ENCODE data around the gene ZFP42.

Gene ZFP42

DNA sequence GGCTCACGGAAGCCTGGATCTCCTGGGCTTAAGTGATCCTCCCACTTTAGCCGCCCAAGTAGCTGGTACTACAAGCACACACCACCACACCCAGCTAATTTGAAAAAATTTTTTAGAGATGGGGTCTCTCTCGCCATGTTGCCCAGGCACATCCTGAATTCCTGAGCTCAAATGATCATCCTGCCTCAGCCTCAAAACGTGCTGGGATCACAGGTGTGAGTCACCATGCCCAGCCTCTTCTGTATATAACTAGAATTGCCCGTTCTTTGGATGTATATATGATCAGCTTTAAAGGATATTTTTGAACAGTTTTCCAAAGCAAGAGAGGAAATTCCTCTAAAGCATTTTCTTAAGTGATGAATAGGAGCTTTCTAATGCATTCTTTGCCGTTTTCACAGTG is 22.7 kb downstream of the ZFP42 start:
- TF ChIP-seq, protein P1, sequence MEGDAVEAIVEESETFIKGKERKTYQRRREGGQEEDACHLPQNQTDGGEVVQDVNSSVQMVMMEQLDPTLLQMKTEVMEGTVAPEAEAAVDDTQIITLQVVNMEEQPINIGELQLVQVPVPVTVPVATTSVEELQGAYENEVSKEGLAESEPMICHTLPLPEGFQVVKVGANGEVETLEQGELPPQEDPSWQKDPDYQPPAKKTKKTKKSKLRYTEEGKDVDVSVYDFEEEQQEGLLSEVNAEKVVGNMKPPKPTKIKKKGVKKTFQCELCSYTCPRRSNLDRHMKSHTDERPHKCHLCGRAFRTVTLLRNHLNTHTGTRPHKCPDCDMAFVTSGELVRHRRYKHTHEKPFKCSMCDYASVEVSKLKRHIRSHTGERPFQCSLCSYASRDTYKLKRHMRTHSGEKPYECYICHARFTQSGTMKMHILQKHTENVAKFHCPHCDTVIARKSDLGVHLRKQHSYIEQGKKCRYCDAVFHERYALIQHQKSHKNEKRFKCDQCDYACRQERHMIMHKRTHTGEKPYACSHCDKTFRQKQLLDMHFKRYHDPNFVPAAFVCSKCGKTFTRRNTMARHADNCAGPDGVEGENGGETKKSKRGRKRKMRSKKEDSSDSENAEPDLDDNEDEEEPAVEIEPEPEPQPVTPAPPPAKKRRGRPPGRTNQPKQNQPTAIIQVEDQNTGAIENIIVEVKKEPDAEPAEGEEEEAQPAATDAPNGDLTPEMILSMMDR (IDR thresholded peaks at IDR 0.05; ENCODE audit: control insufficient read depth, extremely low read depth, insufficient read depth), result no peak
- H3K4me3 ChIP-seq (ENCODE audit: low read depth, low read length), result no peak overlapping the region
- no peak for DNase-seq (ENCODE audit: low read depth)

DNA sequence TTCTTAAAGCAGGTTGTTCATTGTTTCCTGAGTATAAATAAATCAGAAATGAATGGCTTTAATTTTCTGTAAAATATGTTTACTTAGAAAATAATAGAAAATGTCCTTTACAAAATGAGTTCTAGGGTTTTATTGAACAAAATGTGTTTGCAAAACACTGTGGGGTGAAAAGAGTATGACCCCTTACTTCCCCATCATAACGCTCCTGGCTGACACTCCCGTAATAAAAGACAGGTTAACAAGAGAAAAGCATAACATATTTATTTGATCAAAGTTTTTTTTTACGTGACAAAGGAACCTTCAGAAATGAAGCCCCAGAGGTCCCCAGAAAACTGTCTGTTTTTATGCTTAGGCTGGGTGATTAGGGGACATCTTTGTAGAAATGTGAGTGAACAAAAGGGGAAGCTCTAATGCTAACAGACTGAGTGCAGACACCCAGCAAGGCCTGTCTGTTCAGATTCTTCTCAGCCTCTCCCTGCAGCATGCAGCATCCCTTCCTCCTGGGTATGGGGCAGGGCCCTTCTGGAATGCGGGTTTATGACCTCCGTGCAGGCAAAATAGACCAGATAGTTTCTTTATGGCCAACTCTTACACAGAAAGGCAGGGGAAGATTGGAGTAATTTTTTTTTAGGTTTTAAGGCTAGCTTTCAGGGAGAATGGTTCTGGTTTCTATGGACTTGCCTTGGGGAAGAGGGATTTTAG is 26.1 kb downstream of the ZFP42 start:
- no peak for DNase-seq (ENCODE audit: low read depth)

DNA sequence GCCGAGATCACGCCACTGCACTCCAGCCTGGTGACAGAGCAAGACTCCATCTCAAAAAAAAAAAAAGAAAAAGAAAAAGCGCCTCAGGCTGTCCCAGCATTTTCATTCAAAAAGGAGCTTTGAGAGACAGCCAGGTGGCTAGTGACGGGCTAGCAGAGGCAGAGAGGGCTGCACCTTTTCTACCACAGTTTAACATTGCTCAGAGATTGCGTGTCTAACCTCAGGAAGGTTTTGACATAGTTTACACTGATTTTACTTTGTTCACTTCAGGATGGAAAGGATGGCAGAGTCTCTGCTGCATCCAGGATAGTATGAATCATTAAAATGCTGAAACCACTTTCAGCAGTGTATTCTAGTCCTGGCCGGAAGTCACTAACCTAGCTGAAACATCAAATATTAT is 28.1 kb downstream of the ZFP42 start:
- TF ChIP-seq, protein P1 (IDR thresholded peaks at IDR 0.05; ENCODE audit: control insufficient read depth, extremely low read depth, insufficient read depth), result no peak
- no peak for DNase-seq (ENCODE audit: low read depth)
- no peak overlapping the region for H3K4me3 ChIP-seq (ENCODE audit: low read depth, low read length)

More for the DNA sequence above, 26.1 kb downstream of the ZFP42 start:
- TF ChIP-seq, protein P1 (IDR thresholded peaks at IDR 0.05; ENCODE audit: control insufficient read depth, extremely low read depth, insufficient read depth), result no peak
- H3K4me3 ChIP-seq (ENCODE audit: low read depth, low read length), result no peak overlapping the region

DNA sequence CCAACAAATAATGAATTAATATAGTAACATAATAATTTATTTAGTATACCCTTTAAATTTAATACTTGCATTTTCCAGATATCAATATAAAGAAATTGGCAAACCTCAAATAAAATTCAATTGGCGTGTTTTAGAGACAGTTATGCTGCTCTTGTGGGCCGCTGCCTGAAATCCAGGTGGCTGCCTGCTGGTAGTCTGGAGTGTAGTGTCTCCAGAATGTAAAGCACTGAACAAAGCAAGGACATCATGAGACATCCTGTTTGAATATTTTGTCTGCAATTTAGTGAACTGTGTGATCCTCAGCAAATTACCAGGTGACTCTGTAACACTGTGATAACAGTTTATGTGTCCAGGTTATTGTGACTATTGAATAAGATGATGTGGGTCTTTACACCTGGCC is 29.9 kb downstream of the ZFP42 start:
- DNase-seq (ENCODE audit: low read depth), result no peak
- H3K4me3 ChIP-seq (ENCODE audit: low read depth, low read length), result no peak overlapping the region
- TF ChIP-seq, protein P1 (IDR thresholded peaks at IDR 0.05; ENCODE audit: control insufficient read depth, extremely low read depth, insufficient read depth), result no peak

DNA sequence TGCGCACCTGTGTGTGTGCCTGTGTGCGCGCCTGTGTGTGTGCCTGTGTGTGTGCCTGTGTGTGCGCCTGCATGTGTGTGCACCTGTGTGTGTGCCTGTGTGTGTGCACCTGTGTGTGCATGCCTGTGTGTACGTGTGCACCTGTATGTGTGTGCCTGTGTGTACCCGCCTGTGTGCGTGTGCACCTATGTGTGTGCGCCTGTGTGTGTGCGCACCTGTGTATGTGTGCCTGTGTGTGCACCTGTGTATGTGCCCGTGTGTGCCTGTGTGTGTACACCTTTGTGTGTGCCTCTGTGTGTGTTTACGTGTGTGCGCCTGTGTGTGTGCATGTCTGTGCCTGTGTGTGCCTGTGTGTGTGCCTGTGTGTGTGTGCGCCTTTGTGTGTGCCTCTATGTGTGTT is 33.5 kb downstream of the ZFP42 start:
- TF ChIP-seq, protein P1 (IDR thresholded peaks at IDR 0.05; ENCODE audit: control insufficient read depth, extremely low read depth, insufficient read depth), result no peak
- H3K4me3 ChIP-seq (ENCODE audit: low read depth, low read length), result no peak overlapping the region
- no peak for DNase-seq (ENCODE audit: low read depth)

DNA sequence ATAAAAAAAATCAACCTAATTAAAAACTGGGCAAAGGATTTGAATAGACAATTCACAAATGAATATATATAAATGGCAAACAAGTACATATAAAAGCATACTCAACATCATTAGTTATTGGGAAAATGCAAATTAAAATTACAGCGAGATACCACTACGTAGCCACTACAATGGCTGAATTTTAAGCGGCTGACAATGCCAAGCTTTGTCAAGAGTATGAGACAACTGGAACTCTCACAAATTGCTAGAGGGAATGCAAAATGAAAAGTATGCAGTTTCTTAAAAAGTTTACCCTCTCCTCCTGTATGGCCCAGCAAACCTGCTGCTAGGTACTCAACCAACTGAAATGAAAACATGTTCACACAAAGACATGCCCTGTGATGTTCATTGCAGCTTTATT is 34.8 kb downstream of the ZFP42 start:
- TF ChIP-seq, protein P1 (IDR thresholded peaks at IDR 0.05; ENCODE audit: control insufficient read depth, extremely low read depth, insufficient read depth), result no peak
- no peak for DNase-seq (ENCODE audit: low read depth)
- H3K4me3 ChIP-seq (ENCODE audit: low read depth, low read length), result no peak overlapping the region

DNA sequence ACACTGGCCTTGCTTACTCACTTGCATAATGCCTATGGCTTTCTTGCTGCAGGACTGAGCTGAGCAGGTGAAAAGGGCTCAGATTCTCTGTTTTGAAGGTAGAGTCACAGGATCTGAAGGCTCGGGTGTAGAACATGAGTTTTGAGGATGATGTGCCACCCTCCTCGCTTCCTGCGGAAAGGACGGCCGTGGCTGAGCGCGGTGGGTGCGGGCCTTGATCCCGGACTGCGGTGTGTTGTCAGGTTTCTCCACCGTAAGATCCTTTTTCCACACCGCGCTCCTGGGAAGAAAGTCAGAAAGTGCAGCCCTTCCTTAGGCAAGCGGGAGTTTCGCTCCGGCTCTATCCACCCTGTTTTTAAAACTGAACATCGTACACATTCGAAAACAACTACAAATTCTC is 36.2 kb downstream of the ZFP42 start:
- H3K4me3 ChIP-seq (ENCODE audit: low read depth, low read length), result no peak overlapping the region
- DNase-seq (ENCODE audit: low read depth), result no peak
- TF ChIP-seq, protein P1 (IDR thresholded peaks at IDR 0.05; ENCODE audit: control insufficient read depth, extremely low read depth, insufficient read depth), result no peak

Data from LNCaP clone FGC (cell line).